Stimulated activated CD4-positive, alpha-beta T cell treated with anti-CD3 and anti-CD28 coated beads, Interleukin-15, amount 100 ng/mL, for 48 hours (primary cell): ENCODE results near the gene ABO.
"Not testable (repeated sequence)": the region's sequence is repeated elsewhere in the genome, so short reads cannot be mapped to it uniquely, and the experiment has no call there.

Experiments used
- DNase-seq, 2 donors: peaks; one replicate each; pipeline ENCODE4 v3.0.0-alpha.2; 2020; ENCODE audit warnings: low read depth in 2 of 2

ABO gene

GRCh38 chr9:133225171-133226011 lies 49.6 kb downstream of the ABO start:
- DNase-seq: no peak

DNA sequence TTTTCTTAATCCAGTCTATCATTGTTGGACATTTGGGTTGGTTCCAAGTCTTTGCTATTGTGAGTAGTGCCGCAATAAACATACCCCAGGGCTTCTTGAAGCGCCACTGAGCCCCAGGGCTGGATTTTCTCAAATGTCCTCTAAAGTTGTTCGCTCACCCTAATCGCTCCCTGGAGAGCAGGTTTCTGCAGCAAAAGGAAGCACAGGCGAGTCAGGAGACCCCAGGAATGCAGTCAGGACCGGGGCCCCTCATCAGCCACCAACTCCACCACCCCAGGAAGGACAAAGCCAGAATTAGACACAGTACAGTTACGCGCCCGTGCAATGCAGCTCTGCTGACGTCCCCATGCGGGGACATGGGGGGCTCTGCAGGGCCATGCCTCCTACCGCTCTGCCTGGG lies 50.2 kb downstream of the ABO start:
- no peak for DNase-seq

GRCh38 chr9:133223159-133223756 lies 51.7 kb downstream of the ABO start:
- DNase-seq: not testable (repeated sequence)

DNA sequence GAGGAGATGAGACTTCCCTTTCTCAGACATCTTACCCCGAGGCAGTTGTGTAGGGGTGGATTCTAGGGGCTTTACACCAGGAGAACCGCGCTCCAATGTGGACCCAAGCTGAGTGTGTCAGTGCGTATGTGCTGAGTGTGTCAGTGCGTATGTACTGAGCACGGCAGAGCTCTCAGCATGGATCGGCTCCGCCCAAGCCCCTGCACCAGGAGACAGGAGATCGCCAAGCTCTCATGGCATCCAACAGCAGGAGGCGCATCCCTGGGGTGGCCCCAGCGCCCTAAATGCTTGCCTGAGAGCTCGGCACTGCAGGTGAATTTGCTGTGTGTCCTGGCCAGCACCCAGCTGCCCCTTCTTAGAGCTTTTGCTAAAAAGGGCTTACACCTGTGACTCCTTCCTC lies 53.0 kb downstream of the ABO start:
- not testable (repeated sequence) for DNase-seq

DNA sequence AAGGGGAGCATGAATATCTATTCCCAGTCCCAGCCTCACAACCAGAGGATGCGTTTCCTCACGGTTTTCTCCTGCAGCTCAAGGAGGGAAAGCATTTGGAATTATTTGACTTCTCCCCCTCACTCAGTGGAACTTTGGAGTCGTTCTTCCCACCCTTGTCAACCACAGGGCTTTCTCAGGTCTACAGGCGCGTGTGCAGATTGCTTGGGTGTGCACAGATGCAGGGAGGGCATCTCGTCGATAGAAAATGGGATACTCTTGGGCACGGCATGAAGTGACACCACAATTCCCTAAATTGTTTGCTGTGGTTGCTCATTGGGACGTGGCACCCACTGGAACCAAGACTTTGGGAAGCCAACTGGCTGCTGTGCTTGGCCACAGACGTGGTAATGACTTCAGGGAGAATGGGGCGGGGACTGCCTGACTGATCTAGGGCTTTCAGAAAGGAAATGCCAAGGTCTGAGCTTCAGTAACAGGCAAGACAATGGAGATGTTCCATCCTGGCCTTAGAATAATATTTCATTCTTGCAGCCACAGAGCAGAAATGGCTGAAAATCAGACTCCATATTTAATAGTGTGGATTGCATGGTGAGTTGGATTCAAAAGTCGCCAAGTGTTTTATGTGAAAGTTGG lies 53.7 kb downstream of the ABO start:
- no peak for DNase-seq

GRCh38 chr9:133218049-133218975 lies 56.7 kb downstream of the ABO start:
- not testable (repeated sequence) for DNase-seq

DNA sequence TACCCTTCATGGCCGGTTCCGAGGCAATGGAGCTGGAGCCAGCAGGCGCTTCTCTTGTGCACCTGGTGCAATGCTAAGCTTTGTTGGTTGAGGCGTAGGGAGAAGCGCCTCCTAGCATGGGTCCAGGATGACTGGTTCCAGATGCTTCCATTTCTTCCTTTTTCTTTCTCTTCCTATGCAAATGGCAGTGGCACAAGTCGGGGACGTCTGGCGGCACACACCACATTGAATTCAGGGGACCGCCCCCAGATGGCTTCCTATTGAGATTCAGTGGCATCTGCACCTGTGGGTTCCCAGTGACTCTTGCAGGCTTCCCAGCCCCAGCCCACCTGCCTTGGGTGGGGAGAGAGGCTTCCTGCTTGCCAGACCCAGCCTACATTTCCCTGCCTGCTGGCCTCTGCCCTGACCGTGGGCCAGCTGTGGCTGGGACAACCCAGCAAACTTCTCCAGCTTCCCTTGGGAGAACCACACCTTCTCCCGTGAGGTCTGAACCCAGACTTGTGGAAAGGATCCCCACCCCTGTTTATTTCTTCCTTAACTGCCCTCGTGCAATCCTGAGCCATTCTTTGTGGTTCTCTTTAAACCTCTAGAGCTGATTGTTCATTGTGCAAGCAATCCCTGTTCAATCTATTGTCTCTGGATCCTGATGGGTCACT lies 57.5 kb downstream of the ABO start:
- DNase-seq: not testable (repeated sequence)

DNA sequence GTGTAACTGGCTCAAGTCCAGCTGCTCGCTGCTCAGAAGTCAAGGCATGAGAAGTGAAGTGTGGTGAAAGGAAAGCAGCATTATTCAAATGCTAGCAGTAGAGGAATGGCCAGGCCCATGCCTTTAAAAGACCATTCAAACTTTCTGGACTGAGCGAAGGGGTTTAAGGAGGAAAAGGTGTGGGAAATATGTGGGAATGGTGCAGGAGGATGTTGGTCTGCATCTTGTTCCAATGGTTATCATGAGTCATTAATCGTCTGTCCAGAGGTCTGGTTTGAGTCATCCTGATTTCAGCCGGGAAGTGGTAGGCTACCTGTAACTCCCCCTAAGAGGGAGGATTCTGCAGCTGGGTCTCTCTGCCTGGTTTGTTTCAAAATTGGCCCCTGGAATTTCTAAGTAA lies 60.7 kb downstream of the ABO start:
- DNase-seq: not testable (repeated sequence)

- no peak for DNase-seq
Observed at GRCh38 chr9:133210609-133211008, 64.4 kb downstream of the ABO start.

GRCh38 chr9:133210202-133210532 lies 64.8 kb downstream of the ABO start:
- no peak for DNase-seq

- not testable (repeated sequence) for DNase-seq
Observed at GRCh38 chr9:133209327-133210201, 65.4 kb downstream of the ABO start.

DNA sequence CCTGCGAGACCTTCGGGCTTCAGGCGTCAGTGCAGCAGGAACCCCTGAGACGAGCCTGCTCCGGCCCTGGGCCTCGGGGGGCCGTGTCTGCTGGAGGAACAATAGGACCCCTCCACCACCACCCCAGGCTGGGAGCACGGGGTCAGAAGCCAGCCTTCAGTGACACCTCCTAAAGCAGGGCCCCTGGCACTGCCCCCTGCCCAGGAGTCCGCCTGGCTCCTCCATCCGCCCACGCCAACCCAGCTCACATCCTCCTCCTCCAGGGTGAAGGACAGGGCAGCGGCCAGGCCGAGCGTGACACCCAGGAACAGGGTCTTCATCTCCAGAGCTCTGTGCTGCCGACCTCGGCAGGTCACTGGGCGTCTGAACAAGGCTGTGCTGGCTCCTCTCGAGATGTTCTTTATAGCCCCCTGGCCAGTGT lies 66.1 kb downstream of the ABO start, which contains the start of gene OBP2B:
Gene OBP2B (minus strand): TSS at position 371 of the 421 bp plus-strand sequence. CDS start 51 bp downstream, at position 320.
- DNase-seq: not testable (repeated sequence)

DNA sequence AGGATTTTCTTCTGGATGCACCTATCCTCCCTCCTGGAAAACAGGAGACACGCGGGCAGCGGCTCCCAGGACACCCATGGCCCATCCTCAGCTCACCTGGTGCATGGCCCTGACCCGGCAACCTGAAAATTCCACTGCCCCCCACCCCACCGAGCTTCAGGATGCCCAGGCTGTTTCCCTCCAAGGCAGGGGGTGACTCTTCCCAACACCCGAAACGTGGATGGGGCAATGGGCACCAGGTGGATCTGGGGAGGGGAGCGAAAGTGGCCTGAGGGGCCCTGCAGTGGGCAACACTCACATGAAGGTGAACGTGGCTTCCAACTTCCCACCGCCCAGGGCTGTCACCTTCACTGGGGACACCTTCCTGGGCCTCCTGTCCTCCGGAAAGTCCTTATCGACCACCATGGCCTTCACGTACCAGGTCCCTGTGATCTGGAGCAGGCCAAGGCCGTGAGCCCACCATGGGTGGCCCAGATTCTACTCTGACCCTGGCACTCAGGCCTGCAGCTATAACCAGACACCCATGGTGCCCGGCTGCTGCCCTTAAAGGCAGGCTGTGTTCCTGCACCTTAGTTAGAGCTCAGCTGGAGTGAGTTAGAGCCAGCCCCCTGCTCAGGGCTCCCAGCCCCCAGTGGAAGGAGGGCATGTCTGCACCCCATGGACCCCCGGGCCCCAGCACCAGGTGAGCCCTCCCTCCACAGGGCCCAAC lies 66.7 kb downstream of the ABO start:
- DNase-seq: not testable (repeated sequence)

DNA sequence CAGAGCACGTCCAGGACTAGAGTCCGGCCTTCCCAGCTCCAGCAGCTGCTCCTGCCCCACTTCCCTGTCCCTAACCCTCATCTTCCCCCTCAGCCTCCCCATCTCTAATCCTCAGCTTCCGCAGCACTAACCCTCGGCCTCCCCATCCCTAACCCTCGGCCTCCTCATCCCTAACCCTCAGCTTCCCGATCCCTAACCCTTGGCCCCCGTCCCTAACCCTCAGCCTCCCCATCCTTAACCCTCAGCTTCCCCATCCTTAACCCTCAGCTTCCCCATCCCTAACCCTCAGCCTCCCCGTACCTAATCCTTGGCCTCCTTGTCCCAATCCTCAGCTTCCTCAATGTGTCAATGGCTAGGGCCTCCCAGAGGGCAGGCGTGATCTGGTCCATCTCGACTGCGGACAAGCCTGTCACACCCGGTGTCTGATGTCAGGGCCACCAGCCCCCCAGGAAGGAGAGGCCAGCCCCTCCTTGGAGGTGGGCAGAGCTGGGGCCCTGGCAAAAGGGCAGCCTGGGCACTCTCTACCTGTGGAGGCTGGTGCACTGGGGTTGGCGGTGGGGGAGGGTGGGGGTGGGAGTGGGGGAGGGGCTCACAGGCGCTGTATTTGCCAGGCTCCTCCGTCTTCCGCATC lies 67.3 kb downstream of the ABO start:
- no peak for DNase-seq

- no peak for DNase-seq
Observed at GRCh38 chr9:133207021-133207531, 67.9 kb downstream of the ABO start.

DNA sequence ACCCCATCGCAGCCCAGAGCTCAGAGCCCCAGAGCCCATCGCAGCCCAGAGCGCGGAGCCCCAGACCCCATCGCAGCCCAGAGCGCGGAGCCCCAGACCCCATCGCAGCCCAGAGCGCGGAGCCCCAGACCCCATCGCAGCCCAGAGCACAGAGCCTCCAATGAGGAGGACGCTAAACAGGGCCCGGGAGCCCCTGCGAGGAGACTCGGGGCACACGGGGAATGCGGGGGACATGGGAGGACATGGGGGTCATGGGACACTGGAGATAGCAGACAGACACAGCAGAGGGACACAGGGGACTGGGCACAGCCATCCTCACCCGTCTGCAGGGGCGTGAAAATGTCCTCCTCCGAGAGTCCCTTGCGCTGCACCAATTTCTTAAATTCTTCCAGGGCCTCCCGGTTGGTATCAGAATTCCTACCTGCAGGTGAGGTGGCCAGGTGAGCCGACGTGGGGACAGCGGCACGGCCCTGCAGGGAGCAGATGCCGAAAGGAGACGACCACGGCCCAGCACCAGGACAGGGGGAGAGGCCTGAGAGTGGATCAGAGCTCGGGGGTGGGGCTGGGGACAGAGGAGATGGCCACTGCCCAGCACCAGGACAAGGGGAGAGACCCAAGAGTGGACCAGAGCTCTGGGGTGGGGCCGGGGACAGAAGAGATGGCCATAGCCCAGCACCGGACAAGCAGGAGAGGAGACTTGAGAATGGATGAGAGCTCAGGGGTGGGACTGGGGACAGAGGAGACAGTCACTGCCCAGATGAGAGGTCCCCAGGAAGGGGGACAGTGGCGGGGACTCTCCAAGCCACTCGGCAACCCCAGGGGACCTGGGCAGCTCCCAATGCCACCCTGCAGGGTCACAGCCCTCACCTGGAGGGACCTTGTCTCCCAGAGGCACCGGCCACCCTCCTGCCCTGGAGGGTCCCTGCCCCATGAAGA lies 68.7 kb downstream of the ABO start:
- DNase-seq: no peak

DNA sequence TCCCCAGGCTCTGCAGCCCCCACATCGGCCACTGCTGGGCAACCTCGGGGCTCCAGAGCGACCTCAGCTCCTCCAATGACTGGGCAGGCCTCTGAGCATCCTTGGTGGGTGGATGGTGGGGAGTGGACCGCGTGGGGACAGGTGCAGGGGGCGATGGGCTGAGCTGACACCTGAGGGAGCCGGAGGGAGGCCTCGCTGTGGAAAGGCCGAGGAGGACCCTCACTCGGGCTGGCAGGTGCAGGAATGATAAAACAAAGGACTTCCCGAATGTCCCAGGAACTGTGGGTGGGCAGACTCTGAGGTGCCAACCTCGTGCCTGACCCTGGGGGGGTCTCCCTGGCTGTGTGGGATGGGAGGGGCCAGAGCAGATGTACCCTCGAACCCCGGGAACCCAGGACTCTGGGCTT lies 69.5 kb downstream of the ABO start:
- not testable (repeated sequence) for DNase-seq
